Astrocyte (in vitro differentiated cells and primary cell): ENCODE measurements around the gene ADGRD1.

Experiments used
- CTCF ChIP-seq: IDR thresholded peaks from 2 replicates; pipeline ENCODE4 v1.5.1; 2011; ENCODE audit warnings: low read depth, mild to moderate bottlenecking, inconsistent platforms, low read length, moderate library complexity; ENCODE audit not compliant: insufficient read depth
- EZH2 ChIP-seq: IDR thresholded peaks from 2 replicates; pipeline ENCODE4 v1.6.1; 2012; ENCODE audit warnings: mild to moderate bottlenecking, low read length, inconsistent platforms; ENCODE audit not compliant: insufficient read depth

GRCh38 chr12:131151558-131152345 is 198.0 kb downstream of the ADGRD1 start:
- TF ChIP-seq CTCF (no peak), EZH2 (no peak)
